ENCODE results near the gene CACNA1A.
"Not testable (repeated sequence)": the region's sequence is repeated elsewhere in the genome, so short reads cannot be mapped to it uniquely, and the experiment has no call there.

CACNA1A gene

DNA sequence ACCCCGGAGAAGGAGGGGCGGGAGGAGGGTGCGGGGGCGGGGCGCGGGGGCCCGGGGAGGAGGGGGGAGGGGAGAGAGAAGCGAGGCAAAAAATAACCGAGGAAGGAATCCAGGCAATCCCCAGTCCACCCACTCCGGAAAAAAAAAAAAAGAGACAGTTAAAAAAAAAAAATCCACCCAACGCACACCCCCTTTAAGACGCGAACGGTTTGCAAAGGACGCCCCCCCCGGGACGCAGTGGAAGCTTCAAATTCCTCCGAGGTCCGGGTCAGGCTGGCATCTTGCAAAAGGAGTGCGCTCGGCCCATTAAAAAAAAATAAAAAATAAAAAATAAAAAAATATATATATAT lies at the start of gene CACNA1A:
CACNA1A (minus strand) TSS at position 9 of the 350 bp plus-strand sequence. CDS start 255 bp downstream, outside the sequence.
- no peak for DNase-seq

DNA sequence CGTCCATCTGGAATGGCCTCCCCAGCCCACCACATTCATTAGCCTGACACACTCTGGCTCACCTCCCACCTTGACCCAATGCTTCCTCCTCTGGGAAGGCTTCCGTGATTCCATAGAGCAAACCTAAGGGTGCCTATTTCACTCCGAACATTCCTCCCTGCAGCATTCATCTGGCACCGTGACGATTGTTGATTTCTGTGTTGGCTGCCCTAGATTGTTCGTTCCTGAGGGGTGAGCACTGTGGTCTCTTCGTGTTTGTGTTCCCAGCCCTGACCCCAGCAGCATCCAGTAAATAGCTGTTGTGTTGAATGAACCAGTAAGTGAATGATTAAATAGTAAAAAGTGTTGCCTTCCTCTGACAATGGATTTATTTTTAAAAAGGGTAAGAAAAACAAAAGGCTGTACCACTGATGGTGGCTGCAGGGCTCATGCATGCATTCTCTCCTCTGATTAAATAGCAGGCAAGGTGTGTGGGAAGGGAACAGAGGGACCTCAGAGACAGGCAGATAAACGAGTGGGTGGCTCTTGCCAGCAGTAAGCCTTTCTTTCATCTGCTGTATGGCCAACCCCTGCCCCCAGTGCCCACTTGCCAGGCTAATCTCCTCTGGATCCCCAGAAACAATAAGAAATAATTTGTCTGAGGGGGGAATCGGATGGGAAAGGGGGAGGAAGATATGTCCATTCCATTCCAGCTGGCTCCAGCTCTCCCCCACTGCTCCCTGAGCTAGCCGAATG lies 48.4 kb upstream of the CACNA1A start:
- DNase-seq: no peak

DNA sequence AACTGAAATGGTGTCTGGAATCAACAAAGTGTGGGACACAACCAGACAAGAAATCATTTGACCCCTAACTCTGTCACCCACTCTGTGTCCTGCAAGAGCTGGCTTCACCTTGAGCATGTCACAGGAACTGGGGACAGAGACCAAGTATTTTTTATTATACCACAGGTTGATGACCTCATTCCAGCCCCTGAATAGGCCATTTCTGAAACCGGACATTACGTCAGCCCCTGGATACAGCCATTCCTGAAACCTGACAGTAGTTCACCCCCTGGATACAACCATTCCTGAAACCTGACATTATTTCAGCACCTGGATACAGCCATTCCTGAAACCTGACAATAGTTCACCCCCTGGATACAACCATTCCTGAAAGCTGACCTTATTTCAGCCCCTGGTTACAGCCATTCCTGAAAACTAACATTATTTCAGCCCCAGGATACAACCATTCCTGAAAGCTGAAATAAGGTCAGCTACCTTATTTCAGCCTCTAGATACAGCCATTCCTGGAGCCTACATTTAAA lies 47.7 kb upstream of the CACNA1A start:
- DNase-seq: no peak

- DNase-seq: no peak
Measured at GRCh38 chr19:13548131-13548530, 41.9 kb upstream of the CACNA1A start.

GRCh38 chr19:13547102-13547501 lies 40.8 kb upstream of the CACNA1A start:
- DNase-seq: no peak

DNA sequence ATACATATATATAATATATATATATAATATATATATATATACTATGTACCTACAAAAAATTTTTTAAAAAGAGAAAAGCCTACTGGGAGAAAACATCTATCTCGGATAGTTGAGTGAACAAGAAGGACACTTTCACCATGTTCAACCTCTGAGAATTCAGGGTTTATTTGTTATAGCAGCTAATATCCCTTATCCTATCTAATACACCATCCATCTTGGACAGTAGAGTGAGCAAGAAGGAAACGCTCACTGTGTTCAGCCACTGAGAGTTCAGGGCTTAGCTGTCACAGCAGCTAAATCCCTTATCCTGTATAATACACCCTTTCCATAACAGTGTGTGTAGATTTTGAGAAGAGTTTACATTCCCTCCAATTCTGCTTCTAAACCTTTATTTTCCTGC lies 38.1 kb upstream of the CACNA1A start:
- DNase-seq: no peak

GRCh38 chr19:13541554-13541953 lies 35.3 kb upstream of the CACNA1A start:
- no peak for DNase-seq

GRCh38 chr19:13539332-13539731 lies 33.1 kb upstream of the CACNA1A start:
- no peak for DNase-seq

- DNase-seq: no peak
Measured at GRCh38 chr19:13538601-13539253, 32.4 kb upstream of the CACNA1A start.

GRCh38 chr19:13537454-13537853 lies 31.2 kb upstream of the CACNA1A start:
- no peak for DNase-seq

DNA sequence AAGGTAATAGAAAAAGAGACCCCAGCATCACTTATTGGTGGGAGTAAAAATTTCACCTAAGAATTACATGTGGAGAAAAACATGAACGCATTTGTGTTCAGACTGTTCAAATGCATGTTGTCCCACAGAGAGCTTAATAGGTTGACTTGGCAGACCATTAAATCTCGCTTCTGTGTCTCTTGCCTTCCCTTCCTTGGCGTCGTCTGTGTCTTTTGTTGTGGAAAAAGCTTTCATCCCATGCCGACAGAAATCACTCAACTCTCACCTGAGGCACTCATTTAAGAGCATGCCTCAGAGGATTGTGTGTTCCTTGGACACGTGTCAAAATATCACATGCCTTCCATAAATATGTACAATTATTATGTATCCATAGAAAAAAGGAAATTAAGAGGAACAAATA lies 24.4 kb upstream of the CACNA1A start:
- no peak for DNase-seq

DNA sequence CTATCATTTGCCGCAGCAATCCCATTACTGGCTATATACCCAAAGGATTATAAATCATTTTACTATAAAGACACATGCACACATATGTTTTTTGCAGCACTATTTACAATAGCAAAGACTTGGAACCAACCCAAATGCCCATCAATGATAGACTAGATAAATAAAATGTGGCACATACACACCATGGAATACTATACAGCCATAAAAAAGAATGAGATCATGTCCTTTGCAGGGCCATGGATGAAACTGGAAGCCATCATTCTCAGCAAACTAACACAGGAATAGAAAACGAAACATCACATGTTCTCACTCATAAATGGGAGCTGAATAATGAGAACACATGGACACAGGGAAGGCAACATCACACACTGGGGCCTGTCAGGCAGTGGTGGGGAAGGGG lies 23.4 kb upstream of the CACNA1A start:
- not testable (repeated sequence) for DNase-seq

DNA sequence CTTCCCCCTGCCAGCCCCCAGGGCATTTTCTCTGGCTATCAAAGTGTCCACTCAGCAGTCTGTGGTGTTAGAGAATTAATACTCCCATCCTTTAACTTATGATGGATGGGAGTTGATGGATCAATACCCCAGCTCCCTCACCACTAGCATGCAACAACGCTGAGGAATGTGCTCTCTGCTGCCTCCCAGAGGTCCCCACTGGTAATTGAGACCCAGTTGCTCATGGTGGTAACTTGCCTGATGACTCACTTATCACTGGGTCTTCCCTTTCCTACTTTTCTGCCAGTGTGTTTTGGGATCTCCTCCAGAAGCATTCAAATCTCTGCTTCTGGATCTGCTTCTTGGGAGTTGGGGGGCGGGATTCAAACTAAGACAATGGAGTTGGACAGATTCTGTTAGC lies 20.3 kb upstream of the CACNA1A start:
- DNase-seq: no peak

DNA sequence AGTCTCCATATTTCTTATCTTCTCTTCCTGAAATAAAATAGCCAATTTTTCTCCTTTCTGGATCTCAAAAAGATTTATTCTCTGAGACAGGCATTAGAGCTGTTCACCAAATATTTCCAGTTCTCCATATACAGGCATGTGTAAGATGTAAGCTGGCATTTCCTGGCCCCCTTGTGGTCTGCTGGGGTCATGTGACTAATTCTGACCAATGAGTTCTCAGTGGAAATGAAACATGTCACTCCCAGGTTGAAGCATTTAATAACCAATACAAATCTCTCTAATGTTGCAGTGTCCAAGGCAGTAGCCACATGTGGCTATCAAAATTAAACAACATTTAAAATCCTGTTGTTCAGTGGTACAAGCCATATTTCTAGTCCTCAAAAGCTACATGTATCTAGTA lies 14.8 kb upstream of the CACNA1A start:
- no peak for DNase-seq

GRCh38 chr19:13511947-13512346 lies 5.7 kb upstream of the CACNA1A start:
- DNase-seq: no peak

GRCh38 chr19:13507053-13507611 lies 853 bp upstream of the CACNA1A start:
- no peak for DNase-seq

DNA sequence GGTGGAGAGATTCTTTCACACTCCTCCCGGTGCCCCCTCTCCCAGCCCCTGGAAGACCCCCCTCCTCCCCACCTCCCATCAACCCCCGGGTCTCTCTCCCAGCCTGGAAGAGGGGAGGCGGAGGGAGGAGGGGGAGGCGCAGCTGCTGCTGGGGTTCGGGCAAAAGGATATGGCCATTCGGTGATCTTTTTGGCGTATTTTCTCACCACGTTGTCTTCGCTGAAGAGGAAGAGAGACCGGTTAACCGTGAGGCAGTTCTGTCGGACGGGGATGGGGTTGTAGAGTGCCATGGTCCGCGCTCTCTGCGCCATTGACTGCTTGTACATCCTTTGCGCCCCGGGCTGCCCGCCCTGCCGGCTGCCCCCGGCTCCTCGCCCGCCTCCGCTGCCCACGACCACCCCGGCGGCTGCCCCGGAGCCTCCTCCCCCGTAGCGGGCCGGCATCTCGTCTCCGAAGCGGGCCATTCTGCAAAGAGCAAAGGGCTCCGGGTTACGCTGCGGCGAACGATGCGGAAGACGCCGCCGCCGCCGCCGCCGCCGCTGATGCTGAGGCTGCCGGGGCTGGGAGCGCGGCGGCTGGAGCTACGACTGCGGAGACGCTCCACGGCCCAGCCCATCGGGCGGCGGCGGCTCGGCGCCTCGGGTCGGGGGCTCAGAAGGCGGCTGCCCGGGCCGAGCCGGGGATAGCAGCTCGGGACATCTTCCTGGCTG lies 363 bp downstream of the CACNA1A start:
- no peak for DNase-seq

- no peak for DNase-seq
Measured at GRCh38 chr19:13505164-13505695, 1.0 kb downstream of the CACNA1A start.

DNA sequence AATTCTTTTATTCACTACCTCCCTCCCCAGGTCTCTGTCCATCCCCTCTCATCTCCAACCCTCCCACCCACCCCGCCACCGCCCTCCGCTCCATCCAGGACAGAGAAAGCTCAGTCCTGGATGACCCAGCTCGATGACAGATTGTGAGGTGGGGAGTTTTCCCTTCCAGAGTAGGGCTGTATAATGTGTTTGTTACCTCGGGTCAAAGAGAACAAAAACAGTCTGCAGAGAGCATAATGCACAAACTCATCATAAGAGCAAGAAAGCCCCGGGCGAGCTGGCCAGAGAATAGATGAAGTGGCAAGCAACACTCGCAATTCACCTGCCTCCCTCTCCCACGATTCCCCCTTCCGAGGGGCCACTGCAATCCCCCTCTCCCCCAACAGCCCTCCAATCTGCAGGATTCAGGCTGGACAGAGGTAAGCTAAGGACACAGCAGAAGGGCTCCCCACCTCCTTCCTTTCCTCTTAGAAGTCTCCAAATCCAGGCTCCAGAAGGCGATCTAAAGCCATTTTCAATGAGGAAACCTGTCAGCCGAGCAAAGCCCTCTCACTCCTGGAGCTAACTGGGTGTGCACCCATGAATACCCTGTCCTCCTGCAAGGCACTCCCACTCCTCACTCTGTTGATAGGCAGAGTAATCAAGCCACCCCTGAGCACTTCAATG lies 2.6 kb downstream of the CACNA1A start:
- no peak for DNase-seq

- no peak for DNase-seq
Measured at GRCh38 chr19:13502231-13502630, 4.0 kb downstream of the CACNA1A start.

DNA sequence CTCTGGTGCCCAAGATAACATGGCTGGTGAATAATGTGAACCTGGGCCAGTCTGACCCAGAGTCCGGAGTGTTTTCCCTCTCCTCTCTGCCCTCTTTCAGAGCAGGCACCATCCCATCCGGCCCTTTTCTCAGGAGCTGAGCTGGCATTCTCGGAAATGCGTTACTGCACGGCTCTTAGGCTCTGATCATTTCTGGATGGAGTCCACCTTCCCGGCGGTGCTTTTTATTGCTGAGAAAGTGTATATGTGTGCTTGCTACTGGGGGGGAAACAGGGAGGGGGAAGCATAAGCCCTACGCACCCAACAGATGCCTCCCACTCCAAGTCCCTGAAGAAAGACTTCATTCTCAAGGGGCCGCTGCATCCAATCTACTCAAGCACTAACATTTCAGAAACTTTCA lies 6.6 kb downstream of the CACNA1A start:
- DNase-seq: no peak

DNA sequence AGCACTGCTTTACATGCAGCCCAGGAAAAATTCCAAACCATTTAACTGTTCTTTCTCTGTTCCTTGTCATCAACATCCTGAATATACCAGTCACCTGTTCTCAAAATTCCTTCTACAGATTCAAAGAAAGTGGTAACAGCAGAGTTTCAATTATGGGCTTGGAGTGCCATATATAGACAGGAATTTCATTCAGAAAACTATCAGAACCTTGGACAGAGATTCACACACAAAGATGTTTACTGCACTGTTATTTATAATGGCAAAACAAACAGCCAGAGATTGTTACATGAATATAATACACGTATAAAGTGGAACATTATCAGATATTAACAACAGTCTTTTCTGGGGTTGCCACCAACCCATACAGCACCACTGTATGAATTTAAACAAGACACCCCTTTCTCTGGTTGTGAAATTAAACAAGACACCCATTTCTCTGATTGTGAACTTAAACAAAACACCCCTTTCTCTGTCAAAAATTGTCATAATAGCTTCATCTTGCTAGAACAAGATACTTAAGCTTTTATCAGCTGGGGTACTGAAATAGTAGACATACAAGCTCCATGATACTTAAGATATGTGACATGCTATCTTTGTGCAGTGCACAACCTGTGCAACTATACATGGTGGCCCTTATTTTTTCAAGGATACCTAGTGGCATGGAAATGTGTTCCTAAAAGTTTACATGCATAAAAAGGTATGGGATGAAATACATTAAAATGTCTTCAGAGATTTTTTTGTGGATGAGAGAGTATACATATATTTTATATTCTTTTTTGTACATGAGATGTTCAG lies 12.6 kb downstream of the CACNA1A start:
- DNase-seq: no peak

All from 8988T (cell line).